ENCODE measurements around the gene GSTA5.
"Not testable (repeated sequence)": the region's sequence is repeated elsewhere in the genome, so short reads cannot be mapped to it uniquely, and the experiment has no call there.

Gene GSTA5

DNA sequence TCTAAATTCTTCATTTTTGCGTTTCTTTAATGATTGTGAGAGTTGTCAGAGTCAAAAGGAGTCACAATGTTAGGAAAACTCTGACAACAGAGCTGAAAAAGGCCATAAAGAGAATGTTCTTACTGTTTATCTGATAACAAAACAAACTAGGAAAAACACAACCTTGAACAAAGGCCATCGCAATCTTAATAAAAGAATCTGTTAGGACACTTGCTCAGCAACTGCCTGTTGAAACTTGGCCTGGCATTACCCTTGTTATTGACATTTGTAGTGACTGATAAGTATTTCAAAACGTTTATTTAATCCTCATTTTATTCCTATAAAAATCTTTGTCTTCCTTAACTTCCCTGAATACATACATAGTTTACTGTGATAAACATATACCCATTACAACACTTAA lies 52.7 kb downstream of the GSTA5 start:
- DNase-seq: no peak

DNA sequence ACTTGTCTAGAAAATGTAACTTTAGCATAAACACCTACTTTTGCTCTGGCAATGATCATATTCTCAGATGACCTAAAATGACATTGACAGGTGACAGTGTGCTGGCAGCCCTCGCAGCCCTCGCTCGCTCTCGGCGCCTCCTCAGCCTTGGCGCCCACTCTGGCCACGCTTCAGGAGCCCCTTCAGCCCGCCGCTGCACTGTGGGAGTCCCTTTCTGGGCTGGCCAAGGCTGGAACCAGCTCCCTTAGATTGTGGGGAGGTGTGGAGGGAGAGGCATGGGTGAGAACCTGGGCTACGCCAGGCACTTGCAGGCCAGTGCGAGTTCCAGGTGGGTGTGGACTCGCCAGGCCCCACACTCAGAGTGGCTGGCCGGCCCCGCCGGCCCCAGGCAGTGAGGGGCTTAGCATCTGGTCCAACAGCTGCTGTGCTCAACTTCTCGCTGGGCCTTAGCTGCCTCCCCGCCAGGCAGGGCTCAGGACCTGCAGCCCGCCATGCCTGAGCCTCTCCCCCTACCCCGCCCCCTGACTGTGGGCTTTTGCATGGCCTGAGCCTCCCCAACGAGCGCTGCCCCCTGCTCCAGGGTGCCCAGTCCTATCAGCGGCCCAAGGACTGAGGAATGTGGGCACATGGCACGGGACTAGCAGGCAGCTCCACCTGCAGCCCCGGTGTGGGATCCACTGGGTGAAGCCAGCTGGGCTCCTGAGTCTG lies 54.2 kb downstream of the GSTA5 start:
- no peak for DNase-seq

DNA sequence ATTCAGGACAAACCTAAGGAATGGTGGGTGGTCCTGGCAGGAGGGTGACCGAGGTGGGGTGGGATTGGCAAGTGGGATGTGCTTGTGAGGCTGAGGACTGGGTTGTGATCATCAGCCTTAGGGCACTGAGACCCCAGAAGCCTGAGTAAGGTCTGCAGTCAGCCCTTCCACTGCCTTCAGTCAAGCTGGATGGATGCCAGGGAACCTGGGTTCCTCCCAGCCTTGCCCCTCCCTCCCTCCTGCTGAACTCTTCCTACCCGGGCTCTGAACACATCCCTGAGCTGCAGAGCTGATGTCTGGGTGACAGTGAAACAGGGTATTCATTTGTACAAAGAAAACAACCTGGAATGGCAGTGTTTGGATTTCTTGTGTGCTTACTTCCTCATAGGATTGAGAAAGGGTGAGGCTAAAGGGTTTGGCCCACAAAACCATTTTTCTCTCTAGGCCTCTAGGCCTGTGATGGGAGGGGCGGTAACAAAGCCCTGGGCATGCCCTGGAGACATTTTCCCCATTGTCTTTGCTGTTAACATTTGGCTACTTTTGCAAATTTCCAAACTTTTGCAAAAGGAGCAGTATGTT lies 57.8 kb downstream of the GSTA5 start:
- not testable (repeated sequence) for DNase-seq

DNA sequence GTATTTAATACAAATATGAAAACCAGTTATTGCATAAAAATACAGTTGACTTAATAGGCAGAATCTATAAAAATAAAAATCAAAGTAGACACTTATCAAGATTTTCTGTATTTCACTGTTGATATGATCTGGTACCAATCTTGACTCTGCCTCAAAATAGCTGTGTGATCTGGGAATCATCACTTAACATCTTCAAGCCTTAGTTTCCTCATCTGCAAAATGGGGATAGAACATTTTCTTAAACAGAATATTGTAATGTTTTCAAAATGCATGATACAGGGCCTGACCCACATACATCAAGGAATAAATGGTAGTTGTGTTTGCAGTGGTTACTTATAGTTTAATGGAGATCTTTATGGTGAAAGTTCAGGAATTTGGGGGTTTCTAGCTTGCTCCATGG lies 58.4 kb downstream of the GSTA5 start:
- not testable (repeated sequence) for DNase-seq

All from right hindlimb (tissue), 1 donor.